Astrocyte (in vitro differentiated cells and primary cell): ENCODE data around the gene DAPP1. TPM values are rescaled to one million over a fixed set of nuclear protein-coding genes. Genes with fewer than 3 reads are reported as not detected.

Source experiments
- DNase-seq: peaks from one replicate; pipeline ENCODE4 v3.0.0-alpha.2; 2010; ENCODE audit warnings: low read depth
- FAIRE-seq: peaks from 2 replicates; lab custom pipeline; 2011; peaks lifted over from hg19 to GRCh38; lab: Jason Lieb, UNC
- H2AFZ ChIP-seq: 2 replicates; pipeline ENCODE4 v1.6.0; 2012; ENCODE audit warnings: low read depth, low read length, inconsistent platforms
- H3K27ac ChIP-seq: 2 replicates; pipeline ENCODE4 v1.5.1; 2011; ENCODE audit warnings: low read depth, low read length, inconsistent platforms
- H3K27me3 ChIP-seq: 2 replicates; pipeline ENCODE4 v1.6.0; 2011; ENCODE audit warnings: low read length, inconsistent platforms; ENCODE audit not compliant: insufficient read depth
- H3K36me3 ChIP-seq: 2 replicates; pipeline ENCODE4 v1.5.1; 2011; ENCODE audit warnings: low read length, inconsistent platforms; ENCODE audit not compliant: insufficient read depth
- H3K4me1 ChIP-seq: 2 replicates; pipeline ENCODE4 v1.5.1; 2011; ENCODE audit warnings: low read length, inconsistent platforms; ENCODE audit not compliant: insufficient read depth
- H3K4me2 ChIP-seq: 2 replicates; pipeline ENCODE4 v1.6.0; 2012; ENCODE audit warnings: low read length, inconsistent platforms
- H3K4me3 ChIP-seq: 2 replicates; pipeline ENCODE4 v1.5.1; 2011; ENCODE audit warnings: low read depth, mild to moderate bottlenecking, low read length, inconsistent platforms; ENCODE audit not compliant: insufficient read depth
- H3K79me2 ChIP-seq: 2 replicates; pipeline ENCODE4 v1.6.0; 2012; ENCODE audit warnings: mild to moderate bottlenecking, low read length, inconsistent platforms; ENCODE audit not compliant: insufficient read depth
- H3K9ac ChIP-seq: 2 replicates; pipeline ENCODE4 v1.6.0; 2012; ENCODE audit warnings: mild to moderate bottlenecking, low read length, inconsistent platforms
- H3K9me3 ChIP-seq: 2 replicates; pipeline ENCODE4 v1.5.1; 2012; ENCODE audit warnings: low read depth, mild to moderate bottlenecking, low read length, inconsistent platforms; ENCODE audit not compliant: insufficient read depth
- H4K20me1 ChIP-seq: 2 replicates; pipeline ENCODE4 v1.6.0; 2012; ENCODE audit warnings: low read length, inconsistent platforms; ENCODE audit not compliant: insufficient read depth
- H3K27ac Mint-ChIP-seq: one replicate; pipeline ENCODE4 v1.8.0; 2021; ENCODE audit warnings: mild to moderate bottlenecking, mixed read lengths; ENCODE audit not compliant: unreplicated experiment
- H3K27me3 Mint-ChIP-seq: one replicate; pipeline ENCODE4 v1.8.0; 2021; ENCODE audit warnings: low read depth, mixed read lengths; ENCODE audit not compliant: unreplicated experiment
- H3K36me3 Mint-ChIP-seq: one replicate; pipeline ENCODE4 v1.8.0; 2021; ENCODE audit warnings: low read depth, mixed read lengths; ENCODE audit not compliant: unreplicated experiment
- H3K4me1 Mint-ChIP-seq: one replicate; pipeline ENCODE4 v1.8.0; 2021; ENCODE audit warnings: low read depth, mixed read lengths; ENCODE audit not compliant: unreplicated experiment
- H3K4me3 Mint-ChIP-seq: one replicate; pipeline ENCODE4 v1.8.0; 2021; ENCODE audit warnings: mild to moderate bottlenecking, moderate library complexity, mixed read lengths; ENCODE audit not compliant: unreplicated experiment
- H3K9me3 Mint-ChIP-seq: one replicate; pipeline ENCODE4 v1.8.0; 2021; ENCODE audit warnings: mild to moderate bottlenecking, mixed read lengths; ENCODE audit not compliant: unreplicated experiment
- CTCF ChIP-seq: IDR thresholded peaks from 2 replicates; pipeline ENCODE4 v1.5.1; 2011; ENCODE audit warnings: low read depth, mild to moderate bottlenecking, inconsistent platforms, low read length, moderate library complexity; ENCODE audit not compliant: insufficient read depth
- EZH2 ChIP-seq: IDR thresholded peaks from 2 replicates; pipeline ENCODE4 v1.6.1; 2012; ENCODE audit warnings: mild to moderate bottlenecking, low read length, inconsistent platforms; ENCODE audit not compliant: insufficient read depth
- total RNA-seq: library from RNA; stranded (reverse); gene quantifications from 2 replicates; pipeline ENCODE4 v1.2.1, GENCODE V29; 2021

Gene DAPP1
- total RNA-seq, 1 donor from 2014 or later = 0.59 TPM

GRCh38 chr4:99832321-99832720, 15.7 kb downstream of the DAPP1 start:
- Histone ChIP-seq H3K9me3 (no peaks in the 10 kb centered on the region), H3K4me1 (no peaks in the 10 kb centered on the region), H3K36me3 (no peaks in the 10 kb centered on the region), H3K79me2 (no peaks in the 10 kb centered on the region), H3K27me3 (no peaks in the 10 kb centered on the region), H2AFZ (no peak overlapping the region), H3K4me3 (no peak overlapping the region), H3K9ac (no peak overlapping the region), H3K4me2 (no peak overlapping the region), H4K20me1 (no peaks in the 10 kb centered on the region), H3K27ac (no peak overlapping the region)
- TF ChIP-seq CTCF (no peak), EZH2 (no peak)
- Mint-ChIP-seq H3K27ac (no peak overlapping the region), H3K9me3 (peaks cover 4% of the 10 kb centered on the region), H3K27me3 (peaks cover 4% of the 10 kb centered on the region), H3K4me3 (no peak overlapping the region), H3K36me3 (no peaks in the 10 kb centered on the region), H3K4me1 (peaks cover 13% of the 10 kb centered on the region)
- FAIRE-seq (no peak), DNase-seq (no peak)

- H3K9me3 Mint-ChIP-seq = peaks cover 4% of the 10 kb centered on the region
- H3K27me3 ChIP-seq = no peaks in the 10 kb centered on the region
- no peak for DNase-seq
- no peak overlapping the region for H3K4me3 ChIP-seq
- no peak for TF ChIP-seq EZH2
- no peak overlapping the region for H3K9ac ChIP-seq
- no peak overlapping the region for H3K27ac ChIP-seq
- no peak overlapping the region for H3K27ac Mint-ChIP-seq
- H3K36me3 Mint-ChIP-seq = no peaks in the 10 kb centered on the region
- no peak overlapping the region for H3K4me2 ChIP-seq
- H3K79me2 ChIP-seq = no peaks in the 10 kb centered on the region
- H4K20me1 ChIP-seq = no peaks in the 10 kb centered on the region
- no peak overlapping the region for H3K4me3 Mint-ChIP-seq
- no peak for FAIRE-seq
- no peaks in the 10 kb centered on the region for H3K4me1 ChIP-seq
- no peaks in the 10 kb centered on the region for H3K9me3 ChIP-seq
- no peaks in the 10 kb centered on the region for H3K36me3 ChIP-seq
- no peak overlapping the region for H2AFZ ChIP-seq
- peaks cover 13% of the 10 kb centered on the region for H3K4me1 Mint-ChIP-seq
- H3K27me3 Mint-ChIP-seq = peaks cover 4% of the 10 kb centered on the region
Measured at GRCh38 chr4:99832758-99833157, 16.1 kb downstream of the DAPP1 start.

- H3K36me3 Mint-ChIP-seq = no peaks in the 10 kb centered on the region
- Histone ChIP-seq H3K27me3 (no peaks in the 10 kb centered on the region), H3K79me2 (no peaks in the 10 kb centered on the region), H3K9me3 (no peaks in the 10 kb centered on the region), H3K4me1 (no peaks in the 10 kb centered on the region), H4K20me1 (no peaks in the 10 kb centered on the region), H3K4me2 (no peak overlapping the region), H3K9ac (no peak overlapping the region), H2AFZ (no peak overlapping the region), H3K36me3 (no peaks in the 10 kb centered on the region), H3K27ac (no peak overlapping the region), H3K4me3 (no peak overlapping the region)
- DNase-seq (no peak), FAIRE-seq (no peak)
- no peak overlapping the region for H3K4me3 Mint-ChIP-seq
- TF ChIP-seq CTCF (no peak), EZH2 (no peak)
- H3K27me3 Mint-ChIP-seq = peaks cover 4% of the 10 kb centered on the region
- H3K4me1 Mint-ChIP-seq = peaks cover 8% of the 10 kb centered on the region
- no peak overlapping the region for H3K27ac Mint-ChIP-seq
- peaks cover 4% of the 10 kb centered on the region for H3K9me3 Mint-ChIP-seq
Measured at GRCh38 chr4:99833756-99834155, 17.1 kb downstream of the DAPP1 start.
